Activated naive CD4-positive, alpha-beta T cell treated with anti-CD3 and anti-CD28 coated beads for 36 hours (primary cell): ENCODE results near the gene SLC39A11. TPM values are rescaled to one million over a fixed set of nuclear protein-coding genes. Genes with fewer than 3 reads are reported as not detected.

Experiments used
- CTCF ChIA-PET: fragments of 350-600 bp; sonication (Branson Sonifier 250); formaldehyde crosslinking; loops from one replicate; lab custom pipeline; 2021; ENCODE audit warnings: antibody characterized with exemption; lab: Charles Lee
- DNase-seq: peaks from one replicate; pipeline ENCODE4 v3.0.0-alpha.2; 2020
- H3K27ac Mint-ChIP-seq: one replicate; pipeline ENCODE4 v1.8.0; 2021; ENCODE audit warnings: mild to moderate bottlenecking, mixed read lengths
- H3K27me3 Mint-ChIP-seq: one replicate; pipeline ENCODE4 v1.8.0; 2021; ENCODE audit warnings: low read depth, mixed read lengths
- H3K36me3 Mint-ChIP-seq: one replicate; pipeline ENCODE4 v1.8.0; 2021; ENCODE audit warnings: low read depth, mixed read lengths
- H3K4me1 Mint-ChIP-seq: one replicate; pipeline ENCODE4 v1.8.0; 2021; ENCODE audit warnings: low read depth, mixed read lengths
- H3K4me3 Mint-ChIP-seq: one replicate; pipeline ENCODE4 v1.8.0; 2021; ENCODE audit warnings: mild to moderate bottlenecking, moderate library complexity, mixed read lengths
- H3K9me3 Mint-ChIP-seq: one replicate; pipeline ENCODE4 v1.8.0; 2021; ENCODE audit warnings: mixed read lengths
- intact Hi-C: fragments of 100-400 bp; cut with micrococcal nuclease; formaldehyde crosslinking; loops from one replicate; pipeline ENCODE4 v1.15.1; 2023
- total RNA-seq, 2 experiments: library from RNA; stranded (reverse); gene quantifications; one replicate each; pipeline ENCODE4 v1.2.3, GENCODE V29; 2021

Gene SLC39A11
- total RNA-seq, 2 experiments from 2014 or later: 14.0 to 16.4 TPM

- no peak overlapping the region for H3K4me3 Mint-ChIP-seq
- H3K27me3 Mint-ChIP-seq: no peaks in the 10 kb centered on the region
- H3K9me3 Mint-ChIP-seq: no peaks in the 10 kb centered on the region
- H3K4me1 Mint-ChIP-seq: peaks cover 15% of the 10 kb centered on the region
- H3K27ac Mint-ChIP-seq: no peak overlapping the region
- H3K36me3 Mint-ChIP-seq: peaks cover 11% of the 10 kb centered on the region
- CTCF ChIA-PET: no interaction called here
- intact Hi-C loops: no loop called here
- no peak for DNase-seq
Observed at GRCh38 chr17:72860778-72861177, 231.7 kb downstream of the SLC39A11 start.

GRCh38 chr17:72858826-72859495, 233.5 kb downstream of the SLC39A11 start:
- CTCF ChIA-PET: no interaction called here
- DNase-seq: no peak
- Mint-ChIP-seq H3K4me1 (peaks cover 10% of the 10 kb centered on the region), H3K27ac (no peak overlapping the region), H3K4me3 (no peak overlapping the region), H3K36me3 (peaks cover 9% of the 10 kb centered on the region), H3K27me3 (no peaks in the 10 kb centered on the region), H3K9me3 (no peaks in the 10 kb centered on the region)
- intact Hi-C loops: no loop called here

GRCh38 chr17:72853440-72854415, 238.8 kb downstream of the SLC39A11 start:
- DNase-seq: no peak
- no peaks in the 10 kb centered on the region for H3K4me1 Mint-ChIP-seq
- H3K27ac Mint-ChIP-seq: no peak overlapping the region
- H3K9me3 Mint-ChIP-seq: no peaks in the 10 kb centered on the region
- CTCF ChIA-PET: no interaction called here
- H3K36me3 Mint-ChIP-seq: peaks cover 10% of the 10 kb centered on the region
- intact Hi-C loops: no loop called here
- no peak overlapping the region for H3K4me3 Mint-ChIP-seq
- no peaks in the 10 kb centered on the region for H3K27me3 Mint-ChIP-seq

- H3K36me3 Mint-ChIP-seq: peaks cover 13% of the 10 kb centered on the region
- H3K9me3 Mint-ChIP-seq: no peaks in the 10 kb centered on the region
- H3K27me3 Mint-ChIP-seq: no peaks in the 10 kb centered on the region
- H3K4me1 Mint-ChIP-seq: no peaks in the 10 kb centered on the region
- intact Hi-C loops: no loop called here
- DNase-seq: no peak
- H3K27ac Mint-ChIP-seq: no peak overlapping the region
- no peak overlapping the region for H3K4me3 Mint-ChIP-seq
- CTCF ChIA-PET: interaction anchor here (0.7 to 1.0 kb wide), 2 partner anchors 12 to 293 kb away, joined by 3 read pairs; no protein-coding TSS in a partner anchor
Observed at GRCh38 chr17:72852277-72852938, 240.1 kb downstream of the SLC39A11 start.

DNA sequence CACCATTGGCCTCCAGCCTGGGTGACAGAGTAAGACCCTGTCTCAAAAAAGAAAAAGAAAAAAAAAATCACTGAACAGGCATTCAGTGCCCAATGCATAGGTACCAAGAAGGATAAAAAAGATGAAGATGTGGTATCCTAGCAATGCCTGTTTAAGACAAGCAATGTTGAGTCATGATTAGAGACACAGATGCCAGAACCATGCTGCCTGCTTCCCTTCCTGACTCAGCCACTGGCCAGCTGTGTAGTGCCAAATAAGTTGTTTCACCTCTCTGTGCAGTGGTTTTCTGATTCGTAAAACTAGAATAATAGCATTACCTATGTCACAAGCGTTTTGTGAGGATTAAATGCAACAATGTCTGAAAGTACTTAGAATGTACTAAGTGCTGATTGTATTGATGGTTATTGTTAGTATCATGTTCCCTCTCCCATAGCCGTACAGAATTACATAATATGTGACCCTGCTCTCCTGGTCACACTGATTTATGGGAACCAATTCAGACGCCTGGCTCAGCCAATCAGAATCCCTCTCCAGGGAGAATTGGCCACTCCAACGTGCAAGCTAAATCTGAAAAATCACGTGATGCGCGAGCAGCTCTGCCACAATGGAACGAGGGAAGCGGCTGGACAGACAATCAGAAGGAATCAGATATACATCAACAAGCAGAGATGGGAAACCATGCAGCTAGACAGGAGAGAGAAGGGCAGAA, 241.9 kb downstream of the SLC39A11 start:
- H3K27me3 Mint-ChIP-seq: no peaks in the 10 kb centered on the region
- no peaks in the 10 kb centered on the region for H3K9me3 Mint-ChIP-seq
- H3K27ac Mint-ChIP-seq: no peak overlapping the region
- DNase-seq: no peak
- H3K4me3 Mint-ChIP-seq: no peak overlapping the region
- CTCF ChIA-PET: interaction anchor here (1.0 kb wide), 1 partner anchor 291 kb away, joined by 3 read pairs; no protein-coding TSS in a partner anchor
- H3K4me1 Mint-ChIP-seq: no peaks in the 10 kb centered on the region
- H3K36me3 Mint-ChIP-seq: peaks cover 15% of the 10 kb centered on the region
- intact Hi-C loops: no loop called here

GRCh38 chr17:72846399-72846798, 246.1 kb downstream of the SLC39A11 start:
- intact Hi-C loops: no loop called here
- no peaks in the 10 kb centered on the region for H3K27me3 Mint-ChIP-seq
- H3K4me1 Mint-ChIP-seq: no peaks in the 10 kb centered on the region
- H3K36me3 Mint-ChIP-seq: peaks cover 40% of the 10 kb centered on the region
- H3K4me3 Mint-ChIP-seq: no peak overlapping the region
- H3K9me3 Mint-ChIP-seq: no peaks in the 10 kb centered on the region
- DNase-seq: no peak
- CTCF ChIA-PET: no interaction called here
- no peak overlapping the region for H3K27ac Mint-ChIP-seq

DNA sequence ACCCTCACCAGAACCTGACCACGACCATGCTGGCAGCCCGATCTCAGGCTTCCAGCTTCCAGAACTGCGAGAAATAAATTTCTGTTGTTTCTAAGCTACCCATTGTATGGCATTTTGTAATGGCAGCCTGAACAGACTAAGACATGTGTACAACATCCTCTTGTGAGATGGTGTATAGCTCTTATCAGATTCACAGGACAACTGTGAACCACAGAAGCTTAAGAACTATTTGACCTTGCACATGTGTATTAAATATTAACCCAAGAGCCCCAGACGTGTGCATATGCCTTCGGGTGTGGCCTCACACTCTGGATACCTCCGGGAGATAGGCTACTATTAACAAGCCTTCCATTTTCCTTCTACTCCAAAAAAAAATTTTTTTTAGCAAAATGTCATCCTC, 248.9 kb downstream of the SLC39A11 start:
- Mint-ChIP-seq H3K9me3 (peaks cover 8% of the 10 kb centered on the region), H3K27me3 (no peaks in the 10 kb centered on the region), H3K27ac (no peak overlapping the region), H3K4me3 (no peak overlapping the region), H3K4me1 (no peaks in the 10 kb centered on the region), H3K36me3 (peaks cover 54% of the 10 kb centered on the region)
- no peak for DNase-seq
- intact Hi-C loops: no loop called here
- CTCF ChIA-PET: no interaction called here

GRCh38 chr17:72840019-72840418, 252.5 kb downstream of the SLC39A11 start:
- H3K27ac Mint-ChIP-seq: no peak overlapping the region
- peaks cover 8% of the 10 kb centered on the region for H3K9me3 Mint-ChIP-seq
- no peaks in the 10 kb centered on the region for H3K27me3 Mint-ChIP-seq
- no peak overlapping the region for H3K4me3 Mint-ChIP-seq
- CTCF ChIA-PET: no interaction called here
- intact Hi-C loops: no loop called here
- no peaks in the 10 kb centered on the region for H3K4me1 Mint-ChIP-seq
- no peak for DNase-seq
- peaks cover 51% of the 10 kb centered on the region for H3K36me3 Mint-ChIP-seq

DNA sequence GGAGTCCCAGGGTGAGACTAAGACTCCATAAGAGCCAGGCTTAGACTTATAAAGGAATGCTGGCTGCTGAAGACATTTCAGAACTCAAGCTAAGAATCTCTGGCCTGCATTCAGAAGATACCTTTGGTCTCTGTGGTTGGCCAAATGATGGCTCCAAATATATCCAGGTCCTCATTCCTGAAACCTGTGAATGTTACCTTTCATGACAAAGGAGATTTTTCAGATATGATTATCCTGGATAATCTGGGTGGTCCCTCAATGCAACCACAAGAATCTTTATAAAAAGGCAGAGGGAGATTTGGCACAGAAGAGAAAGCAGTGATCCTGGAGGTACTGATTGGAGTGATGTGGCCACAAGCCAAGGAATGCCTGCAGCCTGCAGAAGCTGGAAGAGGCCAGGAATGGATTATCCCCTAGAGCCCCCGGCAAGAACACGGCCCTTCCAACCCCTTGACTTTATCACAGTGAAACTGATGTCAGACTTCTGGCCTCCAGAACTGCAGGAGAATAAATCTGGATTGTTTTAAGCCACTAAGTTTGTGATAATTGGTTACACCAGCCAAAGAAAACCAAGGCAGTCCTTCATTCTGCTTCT, 253.3 kb downstream of the SLC39A11 start:
- DNase-seq: no peak
- intact Hi-C loops: no loop called here
- H3K27me3 Mint-ChIP-seq: no peaks in the 10 kb centered on the region
- H3K36me3 Mint-ChIP-seq: peaks cover 45% of the 10 kb centered on the region
- no peak overlapping the region for H3K27ac Mint-ChIP-seq
- CTCF ChIA-PET: no interaction called here
- H3K4me3 Mint-ChIP-seq: no peak overlapping the region
- H3K9me3 Mint-ChIP-seq: peaks cover 8% of the 10 kb centered on the region
- H3K4me1 Mint-ChIP-seq: no peaks in the 10 kb centered on the region

- H3K4me1 Mint-ChIP-seq: no peaks in the 10 kb centered on the region
- no peak overlapping the region for H3K4me3 Mint-ChIP-seq
- no peaks in the 10 kb centered on the region for H3K27me3 Mint-ChIP-seq
- H3K9me3 Mint-ChIP-seq: peaks cover 8% of the 10 kb centered on the region
- no peak for DNase-seq
- H3K36me3 Mint-ChIP-seq: peaks cover 39% of the 10 kb centered on the region
- H3K27ac Mint-ChIP-seq: no peak overlapping the region
- intact Hi-C loops: no loop called here
- CTCF ChIA-PET: no interaction called here
Observed at GRCh38 chr17:72838581-72838980, 253.9 kb downstream of the SLC39A11 start.

DNA sequence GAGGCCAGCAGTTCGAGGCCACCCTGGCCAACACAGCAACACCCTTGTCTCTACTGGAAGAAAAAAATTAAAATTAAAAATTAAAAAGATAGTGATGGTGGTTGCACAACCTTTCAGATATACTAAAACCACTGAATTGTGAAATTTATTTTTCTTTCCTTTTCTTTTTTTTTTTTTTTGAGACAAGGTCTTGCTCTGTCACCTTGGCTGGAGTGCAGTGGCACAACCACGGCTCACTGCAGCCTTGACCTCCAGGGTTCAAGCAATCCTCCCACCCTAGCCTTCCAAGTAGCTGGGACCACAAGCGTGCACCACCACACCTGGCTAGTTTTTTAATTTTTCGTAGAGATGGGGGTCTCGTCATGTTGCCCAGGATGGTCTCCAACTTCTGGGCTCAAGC, 254.4 kb downstream of the SLC39A11 start:
- Mint-ChIP-seq H3K27me3 (no peaks in the 10 kb centered on the region), H3K36me3 (peaks cover 36% of the 10 kb centered on the region), H3K27ac (no peak overlapping the region), H3K4me1 (no peaks in the 10 kb centered on the region), H3K9me3 (peaks cover 8% of the 10 kb centered on the region), H3K4me3 (no peak overlapping the region)
- no peak for DNase-seq
- intact Hi-C loops: no loop called here
- CTCF ChIA-PET: no interaction called here
